NCI-H82 treated with DMSO at 0.1 percent for 48 hours (cell line): ENCODE results near the gene RSPH1.
"Not testable (repeated sequence)": the region's sequence is repeated elsewhere in the genome, so short reads cannot be mapped to it uniquely, and the experiment has no call there.

ENCODE experiments used
- DNase-seq: peaks from one replicate; lab custom pipeline; 2025; ENCODE audit not compliant: unreplicated experiment; lab: John Stamatoyannopoulos, UW

Gene RSPH1

GRCh38 chr21:42489991-42490390 is 6.0 kb downstream of the RSPH1 start:
- no peak for DNase-seq

GRCh38 chr21:42489006-42489563 is 6.9 kb downstream of the RSPH1 start:
- DNase-seq, result no peak

GRCh38 chr21:42486531-42486930 is 9.5 kb downstream of the RSPH1 start:
- no peak for DNase-seq

GRCh38 chr21:42486072-42486471 is 10.0 kb downstream of the RSPH1 start:
- DNase-seq, result no peak

- no peak for DNase-seq
Observed at GRCh38 chr21:42484966-42485365, 11.1 kb downstream of the RSPH1 start.

GRCh38 chr21:42481169-42481568 is 14.9 kb downstream of the RSPH1 start:
- no peak for DNase-seq

- no peak for DNase-seq
Observed at GRCh38 chr21:42480736-42481135, 15.3 kb downstream of the RSPH1 start.

GRCh38 chr21:42479582-42479981 is 16.4 kb downstream of the RSPH1 start:
- no peak for DNase-seq

- no peak for DNase-seq
Observed at GRCh38 chr21:42478504-42478903, 17.5 kb downstream of the RSPH1 start.

GRCh38 chr21:42476388-42477331 is 19.4 kb downstream of the RSPH1 start:
- no peak for DNase-seq

GRCh38 chr21:42475526-42476387 is 20.3 kb downstream of the RSPH1 start:
- DNase-seq, result no peak

GRCh38 chr21:42475036-42475435 is 21.0 kb downstream of the RSPH1 start:
- no peak for DNase-seq

GRCh38 chr21:42474043-42474831 is 21.8 kb downstream of the RSPH1 start:
- DNase-seq, result no peak

- DNase-seq, result no peak
Observed at GRCh38 chr21:42473498-42474042, 22.5 kb downstream of the RSPH1 start.

- no peak for DNase-seq
Observed at GRCh38 chr21:42472521-42472920, 23.5 kb downstream of the RSPH1 start.

- no peak for DNase-seq
Observed at GRCh38 chr21:42471716-42472330, 24.2 kb downstream of the RSPH1 start.

- no peak for DNase-seq
Observed at GRCh38 chr21:42471206-42471605, 24.8 kb downstream of the RSPH1 start.

GRCh38 chr21:42469726-42470125 is 26.3 kb downstream of the RSPH1 start:
- not testable (repeated sequence) for DNase-seq

- no peak for DNase-seq
Observed at GRCh38 chr21:42469272-42469671, 26.8 kb downstream of the RSPH1 start.
